Upper lobe of left lung (tissue), 4 donors: Measurements from ENCODE around the gene XRN2.

Experiments
- EP300 ChIP-seq, 4 donors: sonication (generic); formaldehyde crosslinking; IDR thresholded peaks; one replicate each; pipeline ENCODE4 v1.5.1; 2017; ENCODE audit warnings: antibody characterized with exemption in 4 of 4, control low read depth in 2 of 4
- POLR2A ChIP-seq, 4 donors: fragments of 450-650 bp; IDR thresholded peaks; one replicate each; pipeline ENCODE4 v1.5.1; 2016 to 2017; ENCODE audit warnings: antibody characterized with exemption in 4 of 4, mild to moderate bottlenecking in 2 of 4
- POLR2AphosphoS5 ChIP-seq, 2 donors: sonication (generic); formaldehyde crosslinking; IDR thresholded peaks; one replicate each; pipeline ENCODE4 v1.5.1; 2017; ENCODE audit warnings: antibody characterized with exemption in 2 of 2
- TF ChIP-seq, protein P1 (sequence below), 6 experiments: fragments of 450-650 bp in 4 of 6; fragments of 200-600 bp in 2 of 6; sonication (generic) in 2 of 6; IDR thresholded peaks; one replicate each; pipeline ENCODE4 v1.5.1; 2016 to 2019; ENCODE audit warnings: antibody characterized with exemption in 6 of 6

DNA sequence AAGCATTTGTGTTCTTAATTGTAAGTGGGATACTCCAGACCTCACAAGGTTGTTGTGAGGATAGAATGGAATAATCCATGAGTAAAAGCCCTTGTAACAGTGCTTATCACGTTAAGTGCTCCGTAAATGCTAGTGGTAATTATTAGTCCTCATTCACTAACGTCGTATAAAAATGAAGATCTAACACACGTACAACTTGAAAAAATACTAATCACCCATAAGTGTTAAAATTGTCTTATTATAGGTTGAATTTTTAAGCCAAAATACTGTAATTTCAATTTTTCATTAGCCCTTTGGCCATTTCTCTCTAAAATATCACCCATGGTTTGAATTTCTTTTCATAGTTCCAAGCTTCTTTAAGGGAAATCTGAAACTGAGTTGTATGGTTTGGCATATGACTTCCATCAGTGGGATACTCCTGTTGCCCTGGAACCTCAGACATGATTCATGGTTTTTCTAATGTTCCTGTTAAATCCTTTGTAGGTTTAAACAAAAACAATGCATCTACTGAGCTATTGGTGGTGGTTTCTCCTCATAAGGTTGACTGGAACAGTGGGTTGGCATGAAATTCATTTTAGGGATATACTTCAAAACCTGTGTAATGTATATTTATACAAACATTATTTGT is 19.1 kb downstream of the XRN2 start:
- TF ChIP-seq POLR2AphosphoS5 (IDR thresholded peaks at IDR 0.05): no peak
- TF ChIP-seq, protein P1, sequence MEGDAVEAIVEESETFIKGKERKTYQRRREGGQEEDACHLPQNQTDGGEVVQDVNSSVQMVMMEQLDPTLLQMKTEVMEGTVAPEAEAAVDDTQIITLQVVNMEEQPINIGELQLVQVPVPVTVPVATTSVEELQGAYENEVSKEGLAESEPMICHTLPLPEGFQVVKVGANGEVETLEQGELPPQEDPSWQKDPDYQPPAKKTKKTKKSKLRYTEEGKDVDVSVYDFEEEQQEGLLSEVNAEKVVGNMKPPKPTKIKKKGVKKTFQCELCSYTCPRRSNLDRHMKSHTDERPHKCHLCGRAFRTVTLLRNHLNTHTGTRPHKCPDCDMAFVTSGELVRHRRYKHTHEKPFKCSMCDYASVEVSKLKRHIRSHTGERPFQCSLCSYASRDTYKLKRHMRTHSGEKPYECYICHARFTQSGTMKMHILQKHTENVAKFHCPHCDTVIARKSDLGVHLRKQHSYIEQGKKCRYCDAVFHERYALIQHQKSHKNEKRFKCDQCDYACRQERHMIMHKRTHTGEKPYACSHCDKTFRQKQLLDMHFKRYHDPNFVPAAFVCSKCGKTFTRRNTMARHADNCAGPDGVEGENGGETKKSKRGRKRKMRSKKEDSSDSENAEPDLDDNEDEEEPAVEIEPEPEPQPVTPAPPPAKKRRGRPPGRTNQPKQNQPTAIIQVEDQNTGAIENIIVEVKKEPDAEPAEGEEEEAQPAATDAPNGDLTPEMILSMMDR (IDR thresholded peaks at IDR 0.05): no peak
- no peak for TF ChIP-seq EP300 (IDR thresholded peaks at IDR 0.05)
- no peak for TF ChIP-seq POLR2A (IDR thresholded peaks at IDR 0.05)
